ENCODE measurements around the gene FMO4.
"Not testable (repeated sequence)": the region's sequence is repeated elsewhere in the genome, so short reads cannot be mapped to it uniquely, and the experiment has no call there.

The FMO4 gene

DNA sequence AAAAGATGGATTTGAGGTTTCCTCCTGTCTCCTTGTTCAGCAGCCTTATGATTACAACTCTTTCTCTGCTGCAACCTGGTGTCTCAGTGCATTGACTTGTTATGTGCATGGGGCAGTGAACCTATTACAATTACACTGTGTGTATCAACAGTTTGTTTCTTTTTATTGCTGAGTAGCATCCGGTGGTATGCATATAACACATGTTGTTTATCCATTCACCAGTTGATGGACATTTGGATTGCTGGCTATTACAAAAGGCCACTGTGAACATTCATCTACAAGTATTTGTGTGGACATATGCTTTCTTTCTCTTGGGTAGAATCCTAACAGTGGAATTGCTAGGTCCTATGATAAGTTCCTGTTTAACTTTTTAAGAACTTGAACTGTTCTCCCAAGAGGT is 65.9 kb downstream of the FMO4 start:
- DNase-seq (ENCODE audit: low read depth) = peak; percentile 1
- TF ChIP-seq, protein P1, sequence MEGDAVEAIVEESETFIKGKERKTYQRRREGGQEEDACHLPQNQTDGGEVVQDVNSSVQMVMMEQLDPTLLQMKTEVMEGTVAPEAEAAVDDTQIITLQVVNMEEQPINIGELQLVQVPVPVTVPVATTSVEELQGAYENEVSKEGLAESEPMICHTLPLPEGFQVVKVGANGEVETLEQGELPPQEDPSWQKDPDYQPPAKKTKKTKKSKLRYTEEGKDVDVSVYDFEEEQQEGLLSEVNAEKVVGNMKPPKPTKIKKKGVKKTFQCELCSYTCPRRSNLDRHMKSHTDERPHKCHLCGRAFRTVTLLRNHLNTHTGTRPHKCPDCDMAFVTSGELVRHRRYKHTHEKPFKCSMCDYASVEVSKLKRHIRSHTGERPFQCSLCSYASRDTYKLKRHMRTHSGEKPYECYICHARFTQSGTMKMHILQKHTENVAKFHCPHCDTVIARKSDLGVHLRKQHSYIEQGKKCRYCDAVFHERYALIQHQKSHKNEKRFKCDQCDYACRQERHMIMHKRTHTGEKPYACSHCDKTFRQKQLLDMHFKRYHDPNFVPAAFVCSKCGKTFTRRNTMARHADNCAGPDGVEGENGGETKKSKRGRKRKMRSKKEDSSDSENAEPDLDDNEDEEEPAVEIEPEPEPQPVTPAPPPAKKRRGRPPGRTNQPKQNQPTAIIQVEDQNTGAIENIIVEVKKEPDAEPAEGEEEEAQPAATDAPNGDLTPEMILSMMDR (conservative IDR thresholded peaks at IDR 0.05; ENCODE audit: control insufficient read depth, insufficient read depth, low read depth, low read length) = no peak
- H3K4me3 ChIP-seq (ENCODE audit: control insufficient read depth, low read depth, low read length) = no peak overlapping the region

GRCh38 chr1:171381866-171382210 is 67.9 kb downstream of the FMO4 start:
- TF ChIP-seq, protein P1 (conservative IDR thresholded peaks at IDR 0.05; ENCODE audit: control insufficient read depth, insufficient read depth, low read depth, low read length) = no peak
- H3K4me3 ChIP-seq (ENCODE audit: control insufficient read depth, low read depth, low read length) = no peak overlapping the region
- no peak for DNase-seq (ENCODE audit: low read depth)

DNA sequence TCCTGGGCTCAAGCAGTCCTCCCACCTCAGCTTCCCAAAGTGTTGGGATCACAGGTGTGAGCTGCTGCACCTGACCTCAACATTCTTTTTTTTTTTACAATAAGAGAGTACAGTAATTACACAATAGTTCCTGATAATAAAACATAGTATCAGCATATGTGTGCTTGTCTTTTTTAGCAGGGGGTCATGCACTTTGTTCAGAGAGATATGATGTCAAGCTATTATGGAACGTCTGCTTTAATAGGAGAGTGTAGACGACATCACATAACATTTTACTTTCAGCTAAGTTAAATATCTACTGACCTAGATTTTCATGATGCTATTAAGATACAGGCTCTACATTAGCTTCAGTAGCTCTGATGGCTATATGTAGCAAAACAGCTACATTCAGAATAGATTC is 70.5 kb downstream of the FMO4 start:
- no peak for DNase-seq (ENCODE audit: low read depth)
- H3K4me3 ChIP-seq (ENCODE audit: control insufficient read depth, low read depth, low read length) = no peak overlapping the region
- TF ChIP-seq, protein P1 (conservative IDR thresholded peaks at IDR 0.05; ENCODE audit: control insufficient read depth, insufficient read depth, low read depth, low read length) = no peak

- TF ChIP-seq, protein P1 (conservative IDR thresholded peaks at IDR 0.05; ENCODE audit: control insufficient read depth, insufficient read depth, low read depth, low read length) = no peak
- peak; percentile 15 for DNase-seq (ENCODE audit: low read depth)
- no peak overlapping the region for H3K4me3 ChIP-seq (ENCODE audit: control insufficient read depth, low read depth, low read length)
Measured at GRCh38 chr1:171389171-171389570, 75.2 kb downstream of the FMO4 start.

DNA sequence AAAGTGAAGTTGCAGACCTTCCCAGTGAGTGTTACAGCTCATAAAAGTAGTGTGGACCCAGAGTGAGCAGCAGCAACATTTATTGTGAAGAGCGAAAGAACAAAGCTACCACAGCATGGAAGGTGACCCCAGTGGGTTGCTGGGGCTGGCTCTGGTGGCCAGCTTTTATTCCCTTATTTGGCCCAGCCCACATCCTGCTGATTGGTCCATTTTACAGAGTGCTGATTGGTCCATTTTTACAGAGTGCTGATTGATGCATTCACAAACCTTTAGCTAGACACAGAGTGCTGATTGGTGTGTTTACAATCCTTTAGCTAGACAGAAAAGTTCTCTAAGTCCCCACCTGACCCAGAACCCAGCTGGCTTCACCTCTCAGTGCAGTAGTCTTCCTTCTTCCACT is 76.8 kb downstream of the FMO4 start:
- not testable (repeated sequence) for H3K4me3 ChIP-seq (ENCODE audit: control insufficient read depth, low read depth, low read length); DNase-seq (ENCODE audit: low read depth)

Measured in fibroblast of mammary gland (primary cell).